SIG-M5 treated with dmso at 0.1 percent for 504 hours (cell line): ENCODE data around the gene IRF2.

Experiments used
- DNase-seq: peaks from one replicate; lab custom pipeline; 2025; ENCODE audit not compliant: unreplicated experiment; lab: John Stamatoyannopoulos, UW

IRF2 gene

GRCh38 chr4:184371390-184371787 is 103.0 kb downstream of the IRF2 start:
- DNase-seq = no peak

GRCh38 chr4:184370711-184371389 is 103.5 kb downstream of the IRF2 start:
- DNase-seq = no peak

GRCh38 chr4:184369871-184370270 is 104.5 kb downstream of the IRF2 start:
- no peak for DNase-seq

- DNase-seq = no peak
Observed at GRCh38 chr4:184368731-184369130, 105.6 kb downstream of the IRF2 start.

- no peak for DNase-seq
Observed at GRCh38 chr4:184368290-184368689, 106.1 kb downstream of the IRF2 start.

GRCh38 chr4:184364100-184364921 is 110.0 kb downstream of the IRF2 start:
- peak; percentile 10 for DNase-seq

DNA sequence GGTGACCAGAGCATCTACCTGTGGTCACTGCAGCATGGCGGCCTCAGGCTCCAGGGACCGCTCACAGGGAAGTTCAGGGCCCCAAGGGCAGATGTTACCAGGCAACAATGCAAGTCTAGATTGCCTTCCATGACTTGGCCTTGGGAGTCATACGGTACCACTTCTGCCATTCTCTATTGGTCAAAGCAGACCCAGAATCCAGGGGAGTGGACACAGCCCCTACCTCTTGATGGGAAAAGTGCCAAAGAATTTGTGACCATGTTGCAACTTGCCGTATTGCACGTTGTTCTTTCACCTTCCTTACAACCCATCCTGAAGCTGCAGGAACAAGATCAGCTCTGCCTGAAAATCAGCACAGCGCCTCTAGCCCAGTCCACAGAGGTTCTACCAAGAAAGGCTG is 111.1 kb downstream of the IRF2 start:
- no peak for DNase-seq

DNA sequence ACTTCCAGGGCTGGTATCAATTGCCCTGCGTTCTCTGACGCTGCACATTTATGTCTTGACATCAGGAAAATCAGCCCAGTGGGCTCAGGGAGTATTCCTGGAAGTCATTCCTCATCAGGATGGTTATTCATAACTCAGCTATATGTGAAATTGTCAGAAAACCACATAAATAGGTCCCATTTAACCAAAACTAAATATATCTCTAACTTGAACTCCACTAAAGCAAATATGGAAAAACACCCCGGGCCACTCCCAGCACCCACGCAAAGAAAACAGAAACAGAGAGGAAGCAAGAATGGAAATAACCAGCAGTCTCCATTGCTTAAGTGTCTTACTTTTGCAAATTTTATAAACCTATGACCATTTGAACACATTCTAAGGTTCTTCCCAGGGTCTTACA is 112.0 kb downstream of the IRF2 start:
- DNase-seq = no peak

DNA sequence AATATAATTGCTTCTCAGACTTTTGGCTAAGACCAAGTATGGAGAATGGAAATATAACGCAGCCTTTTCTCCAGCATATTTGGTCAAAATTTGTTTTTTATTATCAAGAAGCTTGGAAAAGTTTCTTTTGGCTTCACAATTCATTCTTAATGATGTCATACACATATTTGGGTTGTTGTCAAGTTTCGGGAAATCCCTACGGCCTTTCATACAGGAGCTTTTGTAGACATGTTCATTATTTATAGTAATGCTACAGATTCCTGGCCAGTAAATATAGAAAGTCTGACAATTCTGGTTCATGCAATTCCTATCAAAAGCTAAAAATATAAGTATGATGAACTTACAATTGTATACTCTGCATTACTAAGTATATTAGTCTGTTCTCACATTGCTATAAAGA is 112.9 kb downstream of the IRF2 start:
- no peak for DNase-seq

- no peak for DNase-seq
Observed at GRCh38 chr4:184359888-184360287, 114.5 kb downstream of the IRF2 start.

DNA sequence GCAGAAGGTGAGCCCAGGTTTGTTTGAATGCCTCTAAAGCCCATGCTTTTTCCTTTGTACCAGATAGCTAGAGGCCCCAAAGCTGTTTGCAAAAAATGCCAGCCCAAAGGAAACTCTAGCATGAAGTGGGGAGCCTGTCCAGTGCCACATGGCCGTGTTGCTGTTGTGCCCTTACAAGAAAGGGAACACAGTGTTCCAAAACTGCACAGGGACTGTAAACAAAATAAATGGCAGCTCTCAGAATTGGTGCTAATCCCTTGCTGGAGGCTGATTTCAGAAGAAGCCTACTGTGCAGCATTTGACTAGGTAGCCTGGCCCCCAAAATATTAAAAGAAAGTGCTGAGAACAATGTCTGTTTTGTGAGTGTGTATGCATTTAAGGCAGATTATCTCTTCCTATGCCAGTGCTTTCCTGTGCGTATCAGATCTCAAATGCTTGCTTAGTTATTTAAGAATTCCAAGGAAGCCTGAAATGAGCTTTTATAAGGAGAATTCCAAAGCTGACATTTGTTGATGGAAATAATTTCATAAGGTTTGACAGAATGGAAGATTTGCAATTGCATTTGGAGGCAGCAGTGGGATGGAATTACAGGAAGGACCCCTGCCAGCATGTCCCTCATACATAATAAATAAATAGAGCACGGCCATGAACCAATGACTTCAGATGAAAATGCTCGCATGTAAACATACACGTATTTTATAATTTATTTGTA is 115.7 kb downstream of the IRF2 start:
- DNase-seq = no peak

- DNase-seq = no peak
Observed at GRCh38 chr4:184357772-184358171, 116.6 kb downstream of the IRF2 start.

GRCh38 chr4:184357165-184357564 is 117.2 kb downstream of the IRF2 start:
- DNase-seq = no peak

- DNase-seq = no peak
Observed at GRCh38 chr4:184356366-184356765, 118.0 kb downstream of the IRF2 start.

DNA sequence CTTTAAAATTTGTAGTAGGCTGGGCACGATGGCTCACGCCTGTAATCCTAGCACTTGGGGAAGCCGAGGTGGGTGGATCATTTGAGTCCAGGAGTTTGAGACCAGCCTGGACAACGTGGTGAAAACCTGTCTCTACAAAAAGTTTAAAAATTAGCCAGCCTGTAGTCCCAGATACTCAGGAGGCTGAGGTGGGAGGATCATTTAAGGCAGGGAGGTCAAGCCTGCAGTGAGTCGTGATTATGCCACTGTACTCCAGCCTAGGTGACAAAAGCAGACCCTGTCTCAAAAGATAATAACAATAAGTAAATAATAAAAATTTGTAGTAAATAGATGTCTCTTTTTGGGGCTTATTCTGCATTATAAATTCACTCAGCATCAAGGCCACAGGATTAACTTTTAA is 118.5 kb downstream of the IRF2 start:
- no peak for DNase-seq

GRCh38 chr4:184355111-184355604 is 119.2 kb downstream of the IRF2 start:
- peak; percentile 92 for DNase-seq

DNA sequence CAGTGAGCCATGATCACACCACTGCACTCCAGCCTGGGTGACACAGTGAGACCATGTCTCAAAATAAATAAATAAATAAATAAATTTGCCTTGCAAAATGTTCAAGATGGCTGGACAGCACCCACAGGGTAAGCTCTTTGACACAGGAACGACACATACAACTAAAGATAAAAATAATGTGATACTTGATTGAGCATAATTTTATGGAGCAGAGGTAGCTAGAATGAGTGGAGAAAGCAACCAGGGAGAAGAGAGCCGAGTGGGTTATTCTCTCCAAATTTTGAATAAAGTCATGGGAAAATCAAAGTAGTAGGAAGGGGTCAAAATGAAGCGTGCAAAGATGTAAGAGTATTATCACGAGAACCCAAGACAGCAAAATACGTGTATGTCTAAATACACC is 121.5 kb downstream of the IRF2 start:
- DNase-seq = no peak

GRCh38 chr4:184351560-184352451 is 122.5 kb downstream of the IRF2 start:
- DNase-seq = no peak

DNA sequence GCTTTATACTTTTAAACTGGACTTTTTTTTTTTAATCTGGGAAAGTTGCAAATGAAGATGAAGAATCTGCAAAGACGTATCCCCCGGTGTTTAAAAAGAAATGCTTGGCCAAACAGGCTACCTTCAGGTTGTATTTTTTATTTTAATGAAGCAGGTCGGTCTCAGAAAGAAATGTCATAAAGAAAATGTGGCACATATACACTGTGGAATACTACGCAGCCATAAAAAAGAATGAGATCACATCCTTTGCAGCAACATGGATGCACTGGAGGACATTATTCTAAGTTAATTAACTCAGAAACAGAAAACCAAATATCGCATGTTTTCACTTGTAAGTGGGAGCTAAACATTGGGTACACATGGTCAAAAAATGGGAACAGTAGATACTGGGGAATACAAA is 123.4 kb downstream of the IRF2 start:
- no peak for DNase-seq

- no peak for DNase-seq
Observed at GRCh38 chr4:184350213-184350817, 124.0 kb downstream of the IRF2 start.
